Stimulated activated CD4-positive, alpha-beta T cell treated with anti-CD3 and anti-CD28 coated beads, TNF-alpha, amount 100 ng/mL, for 1 hour (primary cell): ENCODE data around the gene MRPL55.

ENCODE experiments used
- DNase-seq, 3 donors: peaks; one replicate each; pipeline ENCODE4 v3.0.0-alpha.2; 2020; ENCODE audit warnings: low read depth in 3 of 3, low spot score in 1 of 3

MRPL55 gene

DNA sequence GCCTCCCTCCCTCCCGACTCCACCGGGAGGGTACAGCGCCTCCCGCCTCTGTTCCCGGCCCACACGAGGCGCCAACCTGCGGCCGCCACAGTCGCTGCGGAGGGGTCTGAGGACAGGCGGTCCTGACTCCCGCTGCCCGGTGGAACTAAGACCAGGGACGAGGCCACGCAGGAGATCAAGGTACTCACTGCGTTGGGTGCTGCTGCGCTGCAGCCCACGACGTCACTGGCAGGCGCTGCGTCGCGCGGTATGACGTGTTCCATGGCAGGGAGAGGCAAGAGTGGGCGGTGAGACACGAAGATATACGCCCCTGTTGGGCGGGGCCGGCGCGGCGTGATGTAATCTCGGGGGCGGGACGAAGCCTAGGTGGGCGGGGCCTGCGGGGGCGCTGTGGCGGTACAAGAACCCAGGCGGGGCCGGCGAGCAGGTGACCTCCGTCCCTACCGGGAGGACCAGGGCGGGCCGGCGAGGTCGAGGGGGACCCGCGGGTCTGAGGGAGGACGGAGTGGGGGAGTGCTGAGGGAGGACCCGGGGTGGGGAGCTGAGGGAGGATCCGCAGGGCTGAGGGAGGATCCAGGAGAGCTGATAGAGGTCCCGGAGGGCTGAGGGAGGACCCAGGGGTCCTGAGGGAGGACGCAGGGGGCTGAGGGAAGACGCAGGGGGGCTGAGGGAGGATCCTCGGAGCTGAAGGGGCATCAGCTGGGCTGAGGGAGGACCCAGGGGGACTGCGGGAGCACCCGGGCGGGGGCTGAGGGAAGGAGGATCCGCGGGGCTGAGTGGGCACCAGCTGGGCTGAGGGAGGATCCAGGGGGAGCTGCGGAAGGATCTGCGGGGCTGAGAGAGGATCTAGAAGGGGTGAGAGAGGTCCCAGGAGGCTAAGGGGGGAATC is at the start of gene MRPL55:
Gene MRPL55, minus strand, starts transcription at position 227 of the 889 bp plus-strand sequence. CDS start 1,039 bp downstream, outside the sequence.
- peak; percentile 92 to 99 (median 97) for DNase-seq

DNA sequence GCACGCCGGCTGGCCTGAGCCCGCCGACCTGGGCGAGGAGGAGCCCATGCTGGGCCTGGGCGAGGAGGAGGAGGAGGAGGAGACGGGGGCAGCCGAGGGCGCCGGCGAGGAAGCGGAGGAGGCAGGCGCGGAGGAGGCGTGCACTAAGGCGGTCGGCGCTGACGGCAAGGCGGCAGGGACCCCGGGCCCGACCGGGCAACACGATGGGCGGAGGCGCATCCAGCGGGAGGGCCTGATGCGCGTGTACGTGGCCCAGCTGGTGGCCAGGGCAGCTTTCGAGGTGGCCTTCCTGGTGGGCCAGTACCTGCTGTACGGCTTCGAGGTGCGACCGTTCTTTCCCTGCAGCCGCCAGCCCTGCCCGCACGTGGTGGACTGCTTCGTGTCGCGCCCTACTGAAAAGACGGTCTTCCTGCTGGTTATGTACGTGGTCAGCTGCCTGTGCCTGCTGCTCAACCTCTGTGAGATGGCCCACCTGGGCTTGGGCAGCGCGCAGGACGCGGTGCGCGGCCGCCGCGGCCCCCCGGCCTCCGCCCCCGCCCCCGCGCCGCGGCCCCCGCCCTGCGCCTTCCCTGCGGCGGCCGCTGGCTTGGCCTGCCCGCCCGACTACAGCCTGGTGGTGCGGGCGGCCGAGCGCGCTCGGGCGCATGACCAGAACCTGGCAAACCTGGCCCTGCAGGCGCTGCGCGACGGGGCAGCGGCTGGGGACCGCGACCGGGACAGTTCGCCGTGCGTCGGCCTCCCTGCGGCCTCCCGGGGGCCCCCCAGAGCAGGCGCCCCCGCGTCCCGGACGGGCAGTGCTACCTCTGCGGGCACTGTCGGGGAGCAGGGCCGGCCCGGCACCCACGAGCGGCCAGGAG is 49.3 kb upstream of the MRPL55 start:
- no peak for DNase-seq

DNA sequence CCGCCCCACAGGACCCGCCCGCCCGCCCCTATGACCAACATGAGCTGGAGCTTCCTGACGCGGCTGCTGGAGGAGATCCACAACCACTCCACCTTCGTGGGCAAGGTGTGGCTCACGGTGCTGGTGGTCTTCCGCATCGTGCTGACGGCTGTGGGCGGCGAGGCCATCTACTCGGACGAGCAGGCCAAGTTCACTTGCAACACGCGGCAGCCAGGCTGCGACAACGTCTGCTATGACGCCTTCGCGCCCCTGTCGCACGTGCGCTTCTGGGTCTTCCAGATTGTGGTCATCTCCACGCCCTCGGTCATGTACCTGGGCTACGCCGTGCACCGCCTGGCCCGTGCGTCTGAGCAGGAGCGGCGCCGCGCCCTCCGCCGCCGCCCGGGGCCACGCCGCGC is 48.6 kb upstream of the MRPL55 start:
- no peak for DNase-seq

GRCh38 chr1:228156941-228157728 is 48.0 kb upstream of the MRPL55 start:
- no peak for DNase-seq

DNA sequence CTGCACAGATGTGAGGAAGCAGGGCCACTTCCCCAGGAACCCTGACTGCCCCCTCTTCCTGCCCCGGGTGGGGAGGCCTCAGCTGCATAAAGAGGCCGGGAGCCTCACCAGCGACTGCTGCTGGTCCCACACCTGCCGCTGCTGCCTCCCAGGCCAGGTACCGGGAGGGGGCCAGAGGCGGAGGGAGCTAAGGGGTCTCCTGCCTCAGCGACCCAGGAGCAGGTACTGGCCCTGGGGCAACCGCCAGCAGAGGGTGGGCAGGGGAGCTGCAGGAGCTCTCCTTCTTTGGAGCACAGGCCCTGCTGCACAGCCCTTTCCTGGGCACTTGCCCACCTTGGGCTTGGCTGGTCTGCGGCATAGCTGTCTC is 47.4 kb upstream of the MRPL55 start:
- no peak for DNase-seq

GRCh38 chr1:228155596-228156514 is 46.8 kb upstream of the MRPL55 start:
- DNase-seq = no peak

- no peak for DNase-seq
These were observed 45.8 kb upstream of the MRPL55 start for GRCh38 chr1:228154670-228155571.

DNA sequence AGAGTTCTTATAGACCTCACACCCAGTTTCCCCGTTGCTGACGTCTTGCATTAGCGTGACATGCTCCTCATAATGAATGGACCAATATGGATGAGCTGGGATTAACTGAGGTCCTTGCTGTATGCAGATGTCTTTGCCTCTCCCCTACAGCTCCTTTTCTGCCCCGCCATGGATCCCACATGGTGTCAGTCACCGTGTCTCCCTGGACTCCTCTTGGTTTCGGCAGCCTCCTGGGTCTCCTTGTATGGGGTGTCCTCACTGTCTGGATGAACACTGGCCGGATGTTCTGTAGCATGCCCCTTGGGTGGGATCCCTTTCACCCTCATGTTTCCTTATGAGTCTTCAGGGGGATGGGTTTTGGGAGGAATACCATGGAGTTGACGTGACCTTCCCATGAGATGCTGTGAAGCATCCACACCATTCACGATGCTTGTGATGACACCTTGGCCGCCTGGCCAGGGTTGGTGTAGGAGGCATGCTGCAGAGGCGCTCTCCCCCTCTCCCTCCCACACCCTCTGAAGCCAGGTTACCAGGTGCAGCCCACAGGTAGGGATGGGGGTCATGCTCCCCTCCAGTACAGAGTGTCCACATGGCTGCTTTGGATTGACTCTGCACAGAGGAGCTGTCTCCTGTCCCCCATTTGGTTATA is 45.0 kb upstream of the MRPL55 start:
- DNase-seq = no peak

DNA sequence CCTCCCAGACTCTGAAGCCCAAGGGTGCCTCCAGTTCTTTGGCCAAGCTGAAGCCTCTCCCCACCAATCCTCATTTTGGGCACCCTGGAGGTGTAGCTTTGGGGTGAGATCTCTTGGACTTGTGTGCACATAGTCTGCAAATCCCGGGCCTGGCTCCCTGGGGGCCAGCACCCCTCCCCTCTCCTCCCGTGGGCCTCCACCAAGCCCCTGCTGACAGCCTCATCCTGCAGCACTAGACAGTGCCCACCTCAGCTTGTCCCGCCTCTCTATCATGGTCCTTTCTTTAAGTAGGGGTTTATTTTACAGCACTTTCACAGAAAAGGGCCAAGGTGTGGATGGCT is 43.8 kb upstream of the MRPL55 start:
- no peak for DNase-seq

- no peak for DNase-seq
These were observed 43.2 kb upstream of the MRPL55 start for GRCh38 chr1:228152097-228152917.

- DNase-seq = no peak
These were observed 42.3 kb upstream of the MRPL55 start for GRCh38 chr1:228151180-228151925.

GRCh38 chr1:228150461-228151179 is 41.5 kb upstream of the MRPL55 start:
- no peak for DNase-seq

GRCh38 chr1:228150120-228150460 is 41.0 kb upstream of the MRPL55 start:
- no peak for DNase-seq

DNA sequence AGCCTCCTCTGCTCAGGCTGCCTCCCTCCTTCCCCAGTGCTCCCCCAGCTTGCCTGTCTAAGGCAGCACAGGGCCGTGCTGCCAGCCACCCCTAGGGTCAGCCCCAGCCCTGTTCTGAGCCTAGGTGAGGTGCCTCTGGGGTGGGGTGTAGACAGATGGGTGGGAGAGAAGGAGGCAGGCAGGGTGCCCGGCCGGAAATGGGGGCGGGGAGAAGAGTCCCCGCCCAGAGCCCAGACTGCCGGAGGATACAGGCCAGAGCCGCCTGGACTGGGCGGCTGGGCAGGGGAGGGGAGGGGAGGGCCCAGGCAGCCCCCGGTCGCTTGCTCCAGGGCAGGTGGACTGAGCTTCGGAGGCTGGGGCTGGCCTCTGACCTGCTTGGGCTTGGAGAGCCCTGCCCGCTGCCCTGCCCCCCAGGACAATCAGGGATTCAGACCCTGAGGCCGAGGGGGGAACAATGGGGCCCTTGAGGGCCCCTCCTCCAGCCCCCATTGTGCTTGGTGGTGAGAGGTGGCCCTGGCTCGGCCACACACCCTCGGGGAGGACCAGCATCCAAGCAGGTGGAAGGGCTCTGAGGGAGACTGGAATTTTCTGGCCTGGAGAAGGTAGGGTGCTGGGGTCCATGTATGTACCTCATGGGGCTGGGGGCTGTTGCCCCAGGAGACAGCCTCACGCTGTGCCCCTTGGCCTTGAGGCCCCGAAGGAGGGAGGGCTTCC is 40.5 kb upstream of the MRPL55 start, which contains the start of gene GJC2:
Gene GJC2, plus strand, starts transcription at position 525 of the 714 bp plus-strand sequence. CDS start 7,829 bp downstream, outside the sequence.
- DNase-seq = no peak

GRCh38 chr1:228148935-228149405 is 39.9 kb upstream of the MRPL55 start:
- DNase-seq = no peak
